Lower leg skin (tissue), 4 donors: ENCODE data around the gene BPIFB3. TPM values are rescaled to one million over a fixed set of nuclear protein-coding genes. Genes with fewer than 3 reads are reported as not detected.
"Not testable (repeated sequence)": the region's sequence is repeated elsewhere in the genome, so short reads cannot be mapped to it uniquely, and the experiment has no call there.

Source experiments
- DNase-seq, 2 donors: peaks; one replicate each; pipeline ENCODE4 v3.0.0-alpha.2; 2019; ENCODE audit warnings: low spot score in 2 of 2
- H3K4me3 ChIP-seq: fragments of 200-600 bp; sonication (generic); 2 replicates; pipeline ENCODE4 v1.5.1; 2017; ENCODE audit warnings: mild to moderate bottlenecking, low read depth; ENCODE audit not compliant: poor library complexity, severe bottlenecking
- POLR2A ChIP-seq, 2 donors: fragments of 450-650 bp; IDR thresholded peaks; one replicate each; pipeline ENCODE4 v1.6.1; 2016 to 2017; ENCODE audit warnings: antibody characterized with exemption in 2 of 2, mild to moderate bottlenecking in 1 of 2, moderate library complexity in 1 of 2
- WGBS, 2 donors: methylation state at CpG; one replicate each; pipeline ENCODE4 v1.1.5; 2018; 5-methylcytosine and 5-hydroxymethylcytosine counted together
- intact Hi-C: fragments of 100-400 bp; cut with DNase I; formaldehyde crosslinking; loops from one replicate; pipeline ENCODE4 v1.15.0; 2023; ENCODE audit warnings: low total_unique reads
- total RNA-seq, 4 donors: library from RNA; depleted of rRNA; stranded (reverse); fragments of >200 nt; gene quantifications; one replicate each; pipeline ENCODE4 v1.1.0, GENCODE V29; 2016
- TF ChIP-seq, protein P1 (sequence below), 3 donors: fragments of 450-650 bp; IDR thresholded peaks; one replicate each; pipeline ENCODE4 v1.5.1; 2016; ENCODE audit warnings: antibody characterized with exemption in 3 of 3, mild to moderate bottlenecking in 3 of 3, moderate library complexity in 2 of 3

Gene BPIFB3
- total RNA-seq, 4 donors from 2014 or later: not detected

GRCh38 chr20:33097001-33097400 lies 43.3 kb downstream of the BPIFB3 start:
- no peak for TF ChIP-seq POLR2A (IDR thresholded peaks at IDR 0.05)
- TF ChIP-seq, protein P1, sequence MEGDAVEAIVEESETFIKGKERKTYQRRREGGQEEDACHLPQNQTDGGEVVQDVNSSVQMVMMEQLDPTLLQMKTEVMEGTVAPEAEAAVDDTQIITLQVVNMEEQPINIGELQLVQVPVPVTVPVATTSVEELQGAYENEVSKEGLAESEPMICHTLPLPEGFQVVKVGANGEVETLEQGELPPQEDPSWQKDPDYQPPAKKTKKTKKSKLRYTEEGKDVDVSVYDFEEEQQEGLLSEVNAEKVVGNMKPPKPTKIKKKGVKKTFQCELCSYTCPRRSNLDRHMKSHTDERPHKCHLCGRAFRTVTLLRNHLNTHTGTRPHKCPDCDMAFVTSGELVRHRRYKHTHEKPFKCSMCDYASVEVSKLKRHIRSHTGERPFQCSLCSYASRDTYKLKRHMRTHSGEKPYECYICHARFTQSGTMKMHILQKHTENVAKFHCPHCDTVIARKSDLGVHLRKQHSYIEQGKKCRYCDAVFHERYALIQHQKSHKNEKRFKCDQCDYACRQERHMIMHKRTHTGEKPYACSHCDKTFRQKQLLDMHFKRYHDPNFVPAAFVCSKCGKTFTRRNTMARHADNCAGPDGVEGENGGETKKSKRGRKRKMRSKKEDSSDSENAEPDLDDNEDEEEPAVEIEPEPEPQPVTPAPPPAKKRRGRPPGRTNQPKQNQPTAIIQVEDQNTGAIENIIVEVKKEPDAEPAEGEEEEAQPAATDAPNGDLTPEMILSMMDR (IDR thresholded peaks at IDR 0.05): no peak
- no peak for DNase-seq
- no peak overlapping the region for H3K4me3 ChIP-seq
- 45 to 54% methylated on average over 4 of the region's 4 CpGs for WGBS, 2 donors
- intact Hi-C loops: no loop called here

GRCh38 chr20:33099843-33100538 lies 46.3 kb downstream of the BPIFB3 start:
- DNase-seq: no peak
- intact Hi-C loops: no loop called here
- H3K4me3 ChIP-seq: no peak overlapping the region
- no peak for TF ChIP-seq POLR2A (IDR thresholded peaks at IDR 0.05)
- 49 to 56% methylated on average over 10 of the region's 10 CpGs for WGBS, 2 donors

- intact Hi-C loops: no loop called here
- DNase-seq: no peak
- WGBS, 2 donors: 55 to 69% methylated on average over 3 of the region's 3 CpGs
- no peak for TF ChIP-seq POLR2A (IDR thresholded peaks at IDR 0.05)
- TF ChIP-seq, protein P1 (IDR thresholded peaks at IDR 0.05): no peak
- no peak overlapping the region for H3K4me3 ChIP-seq
Measured at GRCh38 chr20:33103556-33103955, 49.9 kb downstream of the BPIFB3 start.

GRCh38 chr20:33104336-33104735 lies 50.6 kb downstream of the BPIFB3 start:
- TF ChIP-seq, protein P1 (IDR thresholded peaks at IDR 0.05): no peak
- TF ChIP-seq POLR2A (IDR thresholded peaks at IDR 0.05): no peak
- H3K4me3 ChIP-seq: no peak overlapping the region
- WGBS, 2 donors: 85 to 88% methylated on average over 3 of the region's 3 CpGs
- no peak for DNase-seq
- intact Hi-C loops: no loop called here

- WGBS, 2 donors: 72 to 83% methylated on average over 8 of the region's 8 CpGs
- no peak for DNase-seq
- intact Hi-C loops: no loop called here
- no peak overlapping the region for H3K4me3 ChIP-seq
- TF ChIP-seq POLR2A (IDR thresholded peaks at IDR 0.05): no peak
- TF ChIP-seq, protein P1 (IDR thresholded peaks at IDR 0.05): no peak
Measured at GRCh38 chr20:33105316-33105924, 51.7 kb downstream of the BPIFB3 start.

- 62 to 74% methylated on average over 7 of the region's 7 CpGs for WGBS, 2 donors
- H3K4me3 ChIP-seq, DNase-seq, intact Hi-C loops: not testable (repeated sequence)
Measured at GRCh38 chr20:33106058-33106620, 52.4 kb downstream of the BPIFB3 start.
